Measurements from ENCODE around the gene CACNA1B. TPM values are rescaled to one million over a fixed set of nuclear protein-coding genes. Genes with fewer than 3 reads are reported as not detected.

Gene CACNA1B
- total and polyA plus RNA-seq, 3 donors from 2014 or later: 7.6 to 15.7 (median 11.0) TPM

DNA sequence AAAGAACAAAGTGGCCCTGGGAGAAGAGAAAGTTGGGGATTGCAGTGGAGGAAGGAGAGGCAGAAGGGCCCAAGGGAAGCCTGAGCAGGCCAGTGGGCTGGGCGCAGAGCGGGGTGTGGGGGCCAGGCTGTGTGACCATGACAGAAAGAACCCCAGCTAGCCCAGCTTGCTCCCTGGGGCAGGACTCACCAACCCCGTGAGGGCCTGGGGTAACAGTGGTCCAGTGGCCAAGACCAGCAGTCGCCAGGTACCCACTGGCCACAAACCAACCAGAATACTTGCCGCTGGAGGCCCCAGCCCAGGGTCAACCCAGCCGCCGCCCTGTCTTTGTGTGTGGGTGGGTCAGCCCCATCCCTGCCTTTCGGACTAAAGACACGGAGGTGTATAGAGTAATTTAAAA is 146.5 kb downstream of the CACNA1B start:
- H3K36me3 ChIP-seq (ENCODE audit: low read depth, missing control alignments): no peaks in the 10 kb centered on the region
- no peak for DNase-seq
- WGBS, 2 donors: 59 to 81% methylated on average over 7 to 9 of the region's 9 CpGs
- peak overlapping the region in 1 of 2 donors; percentile 43 for H3K4me3 ChIP-seq
- no peak for TF ChIP-seq POLR2A (IDR thresholded peaks at IDR 0.05)
- TF ChIP-seq, protein P1, sequence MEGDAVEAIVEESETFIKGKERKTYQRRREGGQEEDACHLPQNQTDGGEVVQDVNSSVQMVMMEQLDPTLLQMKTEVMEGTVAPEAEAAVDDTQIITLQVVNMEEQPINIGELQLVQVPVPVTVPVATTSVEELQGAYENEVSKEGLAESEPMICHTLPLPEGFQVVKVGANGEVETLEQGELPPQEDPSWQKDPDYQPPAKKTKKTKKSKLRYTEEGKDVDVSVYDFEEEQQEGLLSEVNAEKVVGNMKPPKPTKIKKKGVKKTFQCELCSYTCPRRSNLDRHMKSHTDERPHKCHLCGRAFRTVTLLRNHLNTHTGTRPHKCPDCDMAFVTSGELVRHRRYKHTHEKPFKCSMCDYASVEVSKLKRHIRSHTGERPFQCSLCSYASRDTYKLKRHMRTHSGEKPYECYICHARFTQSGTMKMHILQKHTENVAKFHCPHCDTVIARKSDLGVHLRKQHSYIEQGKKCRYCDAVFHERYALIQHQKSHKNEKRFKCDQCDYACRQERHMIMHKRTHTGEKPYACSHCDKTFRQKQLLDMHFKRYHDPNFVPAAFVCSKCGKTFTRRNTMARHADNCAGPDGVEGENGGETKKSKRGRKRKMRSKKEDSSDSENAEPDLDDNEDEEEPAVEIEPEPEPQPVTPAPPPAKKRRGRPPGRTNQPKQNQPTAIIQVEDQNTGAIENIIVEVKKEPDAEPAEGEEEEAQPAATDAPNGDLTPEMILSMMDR (IDR thresholded peaks at IDR 0.05): no peak
- H3K9me3 ChIP-seq: no peaks in the 10 kb centered on the region
- no peaks in the 10 kb centered on the region for H3K27me3 ChIP-seq
- H3K27ac ChIP-seq: peak overlapping the region in 1 of 2 donors; percentile 55
- intact Hi-C loops (cut with DNase I; ENCODE audit: low total_unique reads): no loop called here
- H3K4me1 ChIP-seq: peaks cover 3% of the 10 kb centered on the region

DNA sequence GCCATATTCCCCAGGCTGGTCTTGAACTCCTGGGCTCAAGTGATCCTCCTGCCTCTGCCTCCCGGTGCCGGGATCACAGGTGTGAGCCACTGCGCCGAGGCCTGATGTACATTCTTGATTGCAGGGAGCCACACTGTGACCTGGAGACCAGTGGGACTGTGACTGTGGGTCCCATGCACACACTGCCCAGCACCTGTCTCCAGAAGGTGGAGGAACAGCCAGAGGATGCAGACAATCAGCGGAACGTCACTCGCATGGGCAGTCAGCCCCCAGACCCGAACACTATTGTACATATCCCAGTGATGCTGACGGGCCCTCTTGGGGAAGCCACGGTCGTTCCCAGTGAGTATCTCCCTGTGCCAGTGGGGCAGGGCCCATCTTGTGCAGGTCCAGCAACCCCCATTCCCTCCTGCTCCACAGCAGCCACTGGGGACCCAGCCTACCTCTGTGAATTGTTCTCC is 147.3 kb downstream of the CACNA1B start:
- Histone ChIP-seq H3K27ac (no peak overlapping the region), H3K4me1 (peaks cover 3% of the 10 kb centered on the region), H3K9me3 (no peaks in the 10 kb centered on the region), H3K4me3 (no peak overlapping the region), H3K27me3 (no peaks in the 10 kb centered on the region), H3K36me3 (ENCODE audit: low read depth, missing control alignments) (no peaks in the 10 kb centered on the region)
- WGBS, 2 donors: 89 to 95% methylated on average over 11 of the region's 11 CpGs
- no peak for TF ChIP-seq POLR2A (IDR thresholded peaks at IDR 0.05)
- TF ChIP-seq, protein P1 (IDR thresholded peaks at IDR 0.05): no peak
- peak; percentile 13 for DNase-seq
- intact Hi-C loops (cut with DNase I; ENCODE audit: low total_unique reads): no loop called here

DNA sequence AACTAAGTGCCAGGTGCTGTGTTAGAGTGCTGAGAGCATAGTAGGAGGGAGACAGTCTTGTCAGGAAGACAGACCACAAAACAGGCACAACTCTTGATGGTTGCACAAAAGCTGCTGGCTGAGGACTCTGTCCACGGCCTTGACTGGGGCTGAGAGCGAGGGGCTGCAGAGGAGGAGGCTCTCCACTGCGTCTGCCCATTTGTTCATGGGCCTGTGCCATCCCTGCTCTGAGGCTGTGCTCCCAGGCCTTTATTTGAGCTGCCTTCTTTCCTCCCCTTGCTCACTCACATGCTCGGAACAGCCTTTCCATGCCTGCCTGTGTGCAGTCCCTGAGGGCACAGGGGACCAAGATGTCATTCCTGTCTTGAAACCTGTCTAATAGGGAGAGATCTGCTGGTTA is 147.8 kb downstream of the CACNA1B start:
- H3K9me3 ChIP-seq: no peaks in the 10 kb centered on the region
- no peaks in the 10 kb centered on the region for H3K36me3 ChIP-seq (ENCODE audit: low read depth, missing control alignments)
- peaks cover 3% of the 10 kb centered on the region for H3K4me1 ChIP-seq
- H3K27me3 ChIP-seq: no peaks in the 10 kb centered on the region
- no peak overlapping the region for H3K4me3 ChIP-seq
- H3K27ac ChIP-seq: no peak overlapping the region
- intact Hi-C loops (cut with DNase I; ENCODE audit: low total_unique reads): no loop called here
- DNase-seq: peak; percentile 10
- TF ChIP-seq, protein P1 (IDR thresholded peaks at IDR 0.05): no peak
- TF ChIP-seq POLR2A (IDR thresholded peaks at IDR 0.05): no peak
- 41 to 67% methylated on average over 4 of the region's 4 CpGs for WGBS, 2 donors

DNA sequence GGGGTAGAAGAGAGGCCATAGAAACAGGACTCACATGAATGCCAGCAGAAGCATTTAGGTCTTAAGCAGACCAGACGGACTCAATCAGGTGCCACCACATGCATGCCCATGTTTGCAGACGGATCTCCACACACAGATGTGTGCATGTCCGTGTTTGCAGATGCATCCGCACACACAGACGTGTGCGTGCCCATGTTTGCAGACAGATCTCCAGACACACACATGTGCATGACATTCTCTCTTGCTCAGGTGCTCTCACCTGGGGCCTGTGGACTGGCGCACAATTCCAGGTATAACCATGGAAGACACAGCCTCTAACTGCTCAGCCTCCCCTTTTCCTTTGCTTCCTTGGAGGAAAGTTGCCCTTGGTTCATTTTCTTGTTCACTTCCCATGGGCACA is 148.3 kb downstream of the CACNA1B start:
- no peaks in the 10 kb centered on the region for H3K9me3 ChIP-seq
- WGBS, 2 donors: 93 to 95% methylated on average over 7 of the region's 7 CpGs
- H3K36me3 ChIP-seq (ENCODE audit: low read depth, missing control alignments): no peaks in the 10 kb centered on the region
- H3K4me1 ChIP-seq: peaks cover 3% of the 10 kb centered on the region
- H3K4me3 ChIP-seq: no peak overlapping the region
- DNase-seq: no peak
- intact Hi-C loops (cut with DNase I; ENCODE audit: low total_unique reads): no loop called here
- TF ChIP-seq, protein P1 (IDR thresholded peaks at IDR 0.05): no peak
- no peak for TF ChIP-seq POLR2A (IDR thresholded peaks at IDR 0.05)
- H3K27ac ChIP-seq: no peak overlapping the region
- H3K27me3 ChIP-seq: no peaks in the 10 kb centered on the region

DNA sequence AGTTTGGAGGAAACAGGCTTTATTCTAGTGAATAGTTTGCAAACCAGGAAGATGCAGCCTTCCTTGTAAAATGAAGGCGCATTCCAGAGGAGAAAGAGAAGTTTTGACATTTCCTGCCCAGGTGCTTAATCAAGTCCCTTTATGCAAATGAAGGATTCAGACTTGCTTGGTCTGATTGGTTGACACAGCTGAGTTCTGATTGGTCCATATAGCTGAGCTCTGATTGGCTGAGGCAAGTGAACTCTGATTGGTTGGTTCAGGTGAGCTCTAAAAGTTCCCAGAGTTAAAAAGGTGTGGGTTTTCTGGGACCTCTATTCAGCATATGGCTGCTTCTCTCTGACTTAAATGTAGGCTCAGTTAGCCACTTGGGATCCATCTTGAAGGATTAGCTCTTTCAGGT is 151.0 kb downstream of the CACNA1B start:
- Histone ChIP-seq H3K4me1 (no peaks in the 10 kb centered on the region), H3K9me3 (no peaks in the 10 kb centered on the region), H3K27me3 (no peaks in the 10 kb centered on the region), H3K4me3 (no peak overlapping the region), H3K27ac (no peak overlapping the region), H3K36me3 (ENCODE audit: low read depth, missing control alignments) (no peaks in the 10 kb centered on the region)
- intact Hi-C loops (cut with DNase I; ENCODE audit: low total_unique reads): no loop called here
- DNase-seq: peak; percentile 43
- WGBS, 2 donors: 93 to 100% methylated on average over 1 of the region's 1 CpG
- no peak for TF ChIP-seq POLR2A (IDR thresholded peaks at IDR 0.05)
- TF ChIP-seq, protein P1 (IDR thresholded peaks at IDR 0.05): no peak

All from testis (tissue), 3 donors.